ENCODE results near the gene DAZAP1. TPM values are rescaled to one million over a fixed set of nuclear protein-coding genes. Genes with fewer than 3 reads are reported as not detected.
A peak's percentile ranks its signal among the peaks of the same experiment; 100 is the strongest.
"Not testable (repeated sequence)": the region's sequence is repeated elsewhere in the genome, so short reads cannot be mapped to it uniquely, and the experiment has no call there.

Gene DAZAP1
- total RNA-seq, 1 experiment from 2014 or later, result 115 TPM

GRCh38 chr19:1472231-1473084, 65.1 kb downstream of the DAZAP1 start:
- no peak for DNase-seq (ENCODE audit: low read depth)

DNA sequence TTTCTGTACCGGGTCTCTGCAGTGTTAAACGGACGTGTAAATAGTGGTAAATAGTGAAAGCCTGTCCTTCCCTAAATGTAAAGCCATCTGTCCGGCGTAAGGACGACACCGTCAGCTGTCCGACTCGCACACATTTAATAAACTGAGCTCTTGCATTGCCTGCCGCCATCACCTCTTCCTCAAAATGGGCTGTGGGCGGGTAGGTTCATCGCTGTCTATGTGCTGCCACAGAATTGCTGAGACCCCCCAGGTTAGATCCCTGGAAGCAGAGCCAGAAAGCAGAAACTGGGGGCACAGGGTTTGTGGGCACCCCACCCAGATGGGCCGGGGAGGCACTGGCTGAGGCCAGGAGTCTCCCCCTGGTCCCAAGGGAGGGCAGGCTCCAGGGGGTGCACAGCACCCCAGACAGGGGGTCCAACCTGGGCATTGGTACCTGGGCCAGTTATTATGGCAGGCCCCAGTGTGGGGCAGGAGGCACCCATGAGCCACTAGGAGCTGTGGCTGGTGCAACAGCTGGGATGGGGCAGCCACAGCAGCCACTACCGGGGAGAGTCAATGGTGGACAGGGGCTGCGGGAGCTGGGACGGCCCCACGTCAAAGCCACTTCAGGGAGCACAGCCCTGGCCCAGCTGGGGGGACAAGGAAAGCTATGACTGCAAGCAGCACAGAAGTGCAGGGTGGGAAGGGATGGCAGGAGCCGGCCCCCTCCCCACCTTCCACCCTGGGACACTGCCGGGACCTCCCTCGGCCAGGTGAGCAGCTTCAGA, 65.9 kb downstream of the DAZAP1 start:
- DNase-seq (ENCODE audit: low read depth), result no peak

GRCh38 chr19:1474011-1474764, 66.8 kb downstream of the DAZAP1 start:
- no peak for DNase-seq (ENCODE audit: low read depth)

- no peak for DNase-seq (ENCODE audit: low read depth)
Observed at GRCh38 chr19:1474765-1475351, 67.5 kb downstream of the DAZAP1 start.

GRCh38 chr19:1475751-1476437, 68.5 kb downstream of the DAZAP1 start:
- no peak for DNase-seq (ENCODE audit: low read depth)

- not testable (repeated sequence) for DNase-seq (ENCODE audit: low read depth)
Observed at GRCh38 chr19:1477056-1477455, 69.7 kb downstream of the DAZAP1 start.

GRCh38 chr19:1478934-1479707, 71.7 kb downstream of the DAZAP1 start, which contains the start of gene C19orf25:
Gene C19orf25, minus strand, starts transcription at chr19:1479215. Its CDS starts 312 bp downstream, at chr19:1478903.
- peak; percentile 97 for DNase-seq (ENCODE audit: low read depth)

DNA sequence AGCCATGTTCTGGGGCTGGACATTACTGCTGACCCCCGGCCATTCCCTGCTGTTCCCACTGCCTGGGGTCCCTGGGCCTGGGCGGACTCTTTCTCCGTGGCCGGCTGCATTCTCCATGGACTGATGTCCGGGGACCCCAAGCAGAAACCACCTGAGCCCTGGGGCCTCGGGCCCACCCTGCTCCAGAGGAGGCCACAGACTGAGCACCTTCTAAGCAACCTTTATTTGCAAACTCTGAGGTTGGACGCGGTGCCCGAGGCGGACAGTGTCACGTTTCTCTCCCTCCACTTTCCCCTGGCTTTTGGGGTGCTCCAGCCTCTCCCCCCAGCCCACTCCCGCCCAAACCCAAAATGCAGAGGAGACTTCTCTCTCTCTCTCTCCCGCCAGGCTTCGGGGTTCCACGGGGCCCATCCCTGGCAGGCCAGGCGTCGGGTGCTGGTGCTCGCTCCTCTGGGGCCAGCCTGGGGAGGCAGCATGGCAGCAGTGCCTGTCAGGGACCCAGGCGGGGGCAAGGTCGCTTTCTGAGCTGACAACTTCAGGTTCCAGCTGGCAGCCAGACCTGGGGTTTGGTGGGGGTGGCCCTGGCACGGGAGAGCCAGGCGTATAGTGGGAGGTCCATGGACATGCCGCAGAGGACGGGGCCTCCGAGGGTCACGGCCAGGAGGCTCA, 74.0 kb downstream of the DAZAP1 start:
- DNase-seq (ENCODE audit: low read depth), result no peak

- DNase-seq (ENCODE audit: low read depth), result no peak
Observed at GRCh38 chr19:1481893-1482360, 74.5 kb downstream of the DAZAP1 start.

DNA sequence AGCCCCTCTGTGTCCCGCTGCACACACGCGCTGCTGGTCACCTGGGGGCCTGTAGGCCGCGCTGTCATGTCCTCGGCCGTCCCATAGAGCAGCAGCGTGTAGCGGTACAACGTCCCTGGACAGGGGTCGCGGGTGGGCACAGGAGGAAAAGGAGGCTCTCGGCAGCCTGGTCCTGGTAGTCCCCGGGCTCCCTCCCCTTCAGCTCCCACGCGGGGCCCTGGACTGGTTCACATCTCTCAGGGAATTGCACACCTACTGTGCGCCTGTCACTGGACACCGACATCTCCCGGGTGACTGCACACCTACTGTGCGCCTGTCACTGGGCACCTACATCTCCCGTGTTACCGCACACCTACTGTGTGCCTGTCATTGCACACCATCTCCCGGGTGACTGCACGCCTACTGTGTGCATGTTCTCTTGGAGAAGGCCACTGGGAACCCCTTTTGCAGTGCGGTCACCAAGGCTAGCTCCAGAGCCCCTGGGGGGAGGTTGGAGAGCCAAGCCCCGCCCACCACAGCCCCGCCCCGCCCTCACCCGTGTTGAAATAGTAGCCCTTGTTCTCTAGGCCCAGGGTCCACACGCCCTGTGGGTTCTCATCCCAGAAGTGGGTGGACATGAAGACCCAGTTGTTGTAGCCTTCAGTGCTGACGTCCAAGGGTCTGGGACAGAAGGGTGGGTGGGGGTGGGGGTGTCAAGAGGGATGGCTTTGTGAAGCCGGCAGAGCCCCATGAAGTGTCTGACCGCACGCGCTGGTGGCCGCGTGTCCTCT, 75.2 kb downstream of the DAZAP1 start:
- no peak for DNase-seq (ENCODE audit: low read depth)

- DNase-seq (ENCODE audit: low read depth), result no peak
Observed at GRCh38 chr19:1483131-1483978, 76.0 kb downstream of the DAZAP1 start.

GRCh38 chr19:1483979-1484428, 76.6 kb downstream of the DAZAP1 start:
- no peak for DNase-seq (ENCODE audit: low read depth)

Other genes with a start within 250 kb of the DAZAP1 start
- gene SBNO2, start 233.3 kb upstream of the DAZAP1 start, total RNA-seq (2014; rRNA removed; shearing (Covaris generic)), result 28.1 and 37.7 TPM in 2 replicates
- 72.7 and 83.5 TPM in 2 replicates for gene STK11, start 201.8 kb upstream of the DAZAP1 start, total RNA-seq (2014; rRNA removed; shearing (Covaris generic))
- gene CBARP, start 169.6 kb upstream of the DAZAP1 start, total RNA-seq (2014; rRNA removed; shearing (Covaris generic)), result 0.86 and 1.8 TPM in 2 replicates
- 41.4 and 82.8 TPM in 2 replicates for gene ATP5F1D, start 165.8 kb upstream of the DAZAP1 start, total RNA-seq (2014; rRNA removed; shearing (Covaris generic))
- gene MIDN, start 159.0 kb upstream of the DAZAP1 start, total RNA-seq (2014; rRNA removed; shearing (Covaris generic)), result 8.7 and 14.3 TPM in 2 replicates
- 234 and 288 TPM in 2 replicates for gene CIRBP, start 138.3 kb upstream of the DAZAP1 start, total RNA-seq (2014; rRNA removed; shearing (Covaris generic))
- gene FAM174C, start 132.1 kb upstream of the DAZAP1 start, total RNA-seq (2014; rRNA removed; shearing (Covaris generic)), result 59.0 and 104 TPM in 2 replicates
- 0.17 and 0.21 TPM in 2 replicates for gene EFNA2, start 121.7 kb upstream of the DAZAP1 start, total RNA-seq (2014; rRNA removed; shearing (Covaris generic))
- 91.7 and 124 TPM in 2 replicates for gene NDUFS7, start 23.7 kb upstream of the DAZAP1 start, total RNA-seq (2014; rRNA removed; shearing (Covaris generic))
- gene GAMT, start 6.0 kb upstream of the DAZAP1 start, total RNA-seq (2014; rRNA removed; shearing (Covaris generic)), result 23.5 and 26.3 TPM in 2 replicates
- 2,933 and 3,531 TPM in 2 replicates for gene RPS15, start 30.8 kb downstream of the DAZAP1 start, total RNA-seq (2014; rRNA removed; shearing (Covaris generic))
- gene APC2, start 42.5 kb downstream of the DAZAP1 start, total RNA-seq (2014; rRNA removed; shearing (Covaris generic)), result 0.17 TPM in 1 of 2 replicates, not detected in the other
- gene C19orf25, start 71.6 kb downstream of the DAZAP1 start, total RNA-seq (2014; rRNA removed; shearing (Covaris generic)), result 45.8 and 53.9 TPM in 2 replicates
- 0.11 and 1.3 TPM in 2 replicates for gene PCSK4, start 82.8 kb downstream of the DAZAP1 start, total RNA-seq (2014; rRNA removed; shearing (Covaris generic))
- gene REEP6, start 83.6 kb downstream of the DAZAP1 start, total RNA-seq (2014; rRNA removed; shearing (Covaris generic)), result 2.3 and 3.7 TPM in 2 replicates
- gene ADAMTSL5, start 105.4 kb downstream of the DAZAP1 start, total RNA-seq (2014; rRNA removed; shearing (Covaris generic)), result 0.57 TPM in 1 of 2 replicates, not detected in the other
- not detected in 2 replicates for gene PLK5, start 116.5 kb downstream of the DAZAP1 start, total RNA-seq (2014; rRNA removed; shearing (Covaris generic))
- gene MEX3D, start 160.7 kb downstream of the DAZAP1 start, total RNA-seq (2014; rRNA removed; shearing (Covaris generic)), result 71.4 and 72.7 TPM in 2 replicates
- 115 and 130 TPM in 2 replicates for gene MBD3, start 185.3 kb downstream of the DAZAP1 start, total RNA-seq (2014; rRNA removed; shearing (Covaris generic))
- 84.4 and 85.5 TPM in 2 replicates for gene UQCR11, start 197.9 kb downstream of the DAZAP1 start, total RNA-seq (2014; rRNA removed; shearing (Covaris generic))
- 91.7 and 92.8 TPM in 2 replicates for gene TCF3, start 245.0 kb downstream of the DAZAP1 start, total RNA-seq (2014; rRNA removed; shearing (Covaris generic))

Data from Daoy (cell line).